Right lung (tissue), 5 donors: ENCODE data around the gene MYO1G. TPM values are rescaled to one million over a fixed set of nuclear protein-coding genes. Genes with fewer than 3 reads are reported as not detected.

Experiments used
- DNase-seq, 2 donors: peaks; one replicate each; pipeline ENCODE4 v3.0.0-alpha.2; 2013
- polyA plus RNA-seq, 5 donors: library from polyadenylated mRNA; unstranded; fragments of 120-200 nt; gene quantifications; one replicate each; pipeline versions ENCODE4 v1.2.1 to v1.2.3, GENCODE V29; 2013; ENCODE audit warnings: inconsistent platforms in 1 of 5, low replicate concordance in 1 of 5; ENCODE audit not compliant: insufficient read length in 5 of 5, insufficient read depth in 1 of 5

MYO1G gene
- polyA plus RNA-seq, 5 donors, result 0.86 to 1.8 (median 1.5) TPM

DNA sequence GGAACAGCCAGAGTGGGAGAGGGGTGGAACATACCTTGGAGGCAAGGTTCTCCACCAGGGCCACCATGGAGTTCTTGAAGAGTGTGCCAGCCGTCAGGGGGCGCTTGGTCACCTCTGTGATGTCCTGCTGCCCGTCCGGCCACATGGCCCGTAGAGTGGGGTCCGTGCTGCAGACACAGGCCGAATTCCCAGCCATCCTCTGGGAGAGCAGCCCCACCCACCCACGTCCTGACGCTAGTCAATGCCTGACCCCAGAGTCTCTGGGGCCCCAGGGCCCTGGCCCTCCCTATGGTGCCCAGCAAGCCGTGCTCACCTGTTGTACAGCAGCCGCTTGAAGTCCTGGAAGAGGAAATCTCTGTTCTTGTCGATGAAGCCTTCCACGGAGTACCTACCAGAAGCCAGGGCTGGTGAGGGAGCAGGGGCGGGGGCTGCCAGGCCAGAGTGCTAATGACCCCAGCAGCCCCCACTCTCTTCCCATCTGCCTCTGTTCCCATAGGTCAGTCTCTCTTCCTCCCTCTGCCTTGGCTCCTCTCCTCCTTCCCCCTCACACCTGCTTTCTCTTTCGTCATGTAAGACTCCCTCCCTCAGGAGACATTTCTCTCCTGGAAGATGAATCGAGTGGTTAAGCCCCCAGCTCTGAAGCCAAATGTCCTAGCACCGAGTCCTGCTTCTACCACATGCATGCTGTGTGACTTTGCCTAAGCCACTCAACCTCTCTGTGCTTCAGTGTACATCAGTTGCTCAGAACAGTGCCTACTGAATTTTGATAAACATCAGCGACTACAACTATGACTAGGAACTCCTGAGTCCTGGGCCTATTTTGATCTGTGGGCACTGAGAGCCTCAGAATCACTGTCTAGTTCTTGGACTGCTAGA lies 11.0 kb downstream of the MYO1G start:
- no peak for DNase-seq

DNA sequence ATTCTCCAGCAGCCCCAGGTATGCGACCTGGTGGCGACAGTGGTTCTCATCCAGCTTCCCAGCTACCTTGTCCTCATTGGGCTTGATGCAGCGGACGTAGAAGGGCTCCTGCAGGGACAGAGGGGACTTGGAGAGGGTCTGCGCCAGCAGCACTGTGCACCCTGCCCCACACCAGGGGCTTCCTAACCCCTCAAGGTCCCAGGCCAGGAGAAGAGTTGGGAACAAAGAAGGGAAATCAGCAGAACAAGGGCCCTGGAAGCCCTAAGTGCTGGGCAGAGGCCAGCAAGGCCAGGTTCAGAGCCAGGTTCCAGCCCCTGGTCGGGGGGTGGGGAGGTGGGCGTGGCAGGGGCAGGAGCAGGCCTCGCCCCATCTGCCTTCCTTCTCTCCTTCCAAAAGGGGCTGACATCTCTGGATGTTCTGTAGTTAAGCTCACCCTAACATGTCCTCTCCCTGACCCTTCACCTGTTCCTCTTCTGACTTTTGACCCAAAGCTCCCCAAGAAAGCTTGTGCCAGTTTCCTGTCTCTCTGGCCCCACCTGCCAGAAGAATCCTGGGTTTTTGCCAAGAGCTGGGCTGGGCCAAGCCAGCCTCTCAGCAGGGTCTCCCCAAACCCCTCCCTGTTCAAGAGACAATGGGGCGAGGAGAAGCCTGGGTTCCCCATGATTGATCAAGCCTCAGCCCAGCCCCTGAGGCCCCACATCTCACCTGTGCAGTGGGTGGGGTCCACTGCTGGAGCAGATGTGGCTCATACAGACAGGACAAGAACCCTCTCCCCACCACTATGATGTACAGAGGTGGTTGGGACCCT lies 11.9 kb downstream of the MYO1G start:
- DNase-seq, result no peak

DNA sequence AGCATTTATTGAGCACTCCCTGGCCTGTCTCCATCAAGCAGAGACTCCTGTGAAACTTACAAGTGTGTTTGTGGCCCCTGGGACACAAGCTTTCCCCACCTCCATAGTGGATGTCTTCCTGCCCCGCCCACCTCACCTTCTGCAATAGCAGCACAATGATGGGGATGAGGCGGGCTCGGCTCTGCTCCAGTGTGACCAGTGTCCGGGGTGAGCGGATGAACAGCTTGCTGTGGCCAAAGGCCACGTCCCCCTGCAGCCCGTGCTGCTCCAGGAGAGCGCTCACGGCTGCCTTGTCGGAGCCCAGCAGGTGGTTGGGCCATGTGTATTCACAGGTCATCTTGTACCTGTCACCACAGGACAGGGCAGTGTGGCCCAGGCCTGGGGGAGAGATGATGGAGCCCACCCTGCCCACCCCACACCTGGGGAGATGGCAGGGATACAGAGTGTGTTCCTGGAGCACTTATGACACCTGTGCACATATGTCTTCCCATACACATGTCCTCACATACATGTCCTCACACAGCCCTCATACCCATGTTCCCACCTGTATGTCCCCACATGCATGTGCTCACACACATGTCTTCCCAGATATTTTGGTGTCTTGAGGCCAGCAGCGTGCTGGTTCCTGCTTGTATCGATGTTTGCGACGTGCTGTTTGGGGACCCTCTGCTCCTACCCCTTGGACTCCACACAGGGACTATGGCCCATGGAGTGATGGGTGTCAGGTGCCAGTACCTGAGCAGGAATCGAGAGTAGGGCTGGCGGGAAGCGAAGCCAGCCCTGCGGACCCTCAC lies 12.7 kb downstream of the MYO1G start:
- no peak for DNase-seq

DNA sequence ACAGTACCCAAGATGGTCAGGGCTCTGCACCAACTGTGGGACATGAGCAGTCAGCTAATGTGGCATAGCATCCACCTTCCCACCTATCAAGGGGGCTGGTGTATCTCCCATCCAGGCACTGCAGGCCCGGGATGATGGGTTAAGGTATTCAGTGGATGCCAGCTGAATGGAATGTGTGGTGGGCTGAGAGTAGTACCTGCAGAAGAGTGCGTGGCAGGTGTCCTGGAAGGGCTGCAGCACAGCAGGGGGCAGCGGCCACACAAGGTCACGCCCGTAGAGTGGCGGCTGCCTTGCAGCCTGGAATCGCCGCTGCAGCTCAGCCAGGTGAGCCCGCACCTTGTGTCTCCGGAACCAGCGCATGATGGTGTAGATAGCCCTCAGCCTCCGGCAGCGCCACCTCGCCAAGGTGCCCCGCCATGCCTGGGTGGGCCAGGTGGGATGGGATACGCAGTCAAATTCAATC lies 13.3 kb downstream of the MYO1G start:
- DNase-seq, result no peak

DNA sequence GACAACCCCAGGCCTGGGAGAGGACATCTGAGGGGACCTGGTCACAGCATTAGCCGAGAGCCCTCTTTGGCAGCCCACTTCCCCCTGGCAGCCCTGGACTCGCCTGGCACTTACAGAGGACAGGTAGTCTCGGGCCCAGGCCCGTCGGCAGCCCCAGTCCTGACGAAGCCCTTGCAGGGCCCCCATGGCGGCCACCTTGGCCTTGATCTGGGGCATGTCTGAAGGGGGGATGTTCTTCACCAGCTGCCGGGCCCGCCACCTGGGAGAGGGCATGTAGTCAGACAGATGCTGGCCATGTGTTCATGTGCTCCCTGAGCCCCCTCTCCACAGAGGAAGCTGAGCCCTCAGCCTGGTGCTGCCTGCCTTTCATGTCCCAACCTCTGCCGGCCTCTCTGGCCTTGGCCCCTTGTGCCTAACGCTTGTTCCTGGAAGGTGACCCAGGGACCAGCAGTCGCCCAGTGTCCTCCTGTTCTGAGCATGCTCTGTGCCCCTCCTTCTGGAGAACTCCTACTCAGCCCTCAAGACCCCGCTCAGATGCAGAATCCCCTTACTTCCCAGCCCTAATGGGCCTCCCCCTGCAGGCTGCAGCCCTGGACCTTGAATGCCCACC lies 13.9 kb downstream of the MYO1G start:
- DNase-seq, result no peak

DNA sequence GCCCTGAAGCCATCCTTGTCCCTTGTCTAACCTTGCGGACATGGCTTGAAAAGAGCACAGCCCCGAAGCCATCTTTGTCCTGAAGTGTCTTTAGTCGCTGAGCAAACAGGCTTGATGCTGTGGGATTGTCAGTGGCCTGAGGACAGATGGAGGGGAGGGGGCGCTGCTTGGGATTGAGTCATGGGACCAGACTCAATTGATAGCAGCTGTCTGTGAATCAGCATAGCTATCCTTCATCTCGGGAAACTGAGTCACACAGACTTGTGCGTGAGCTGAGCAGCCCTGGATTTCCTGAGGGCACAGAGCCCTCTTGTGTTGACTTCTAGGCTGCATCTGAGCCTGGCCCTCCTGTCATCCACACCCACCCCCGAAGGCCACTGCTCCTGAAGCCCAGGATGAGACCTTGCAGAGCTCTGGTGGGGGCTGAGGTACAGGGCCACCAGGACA lies 14.4 kb downstream of the MYO1G start:
- no peak for DNase-seq

DNA sequence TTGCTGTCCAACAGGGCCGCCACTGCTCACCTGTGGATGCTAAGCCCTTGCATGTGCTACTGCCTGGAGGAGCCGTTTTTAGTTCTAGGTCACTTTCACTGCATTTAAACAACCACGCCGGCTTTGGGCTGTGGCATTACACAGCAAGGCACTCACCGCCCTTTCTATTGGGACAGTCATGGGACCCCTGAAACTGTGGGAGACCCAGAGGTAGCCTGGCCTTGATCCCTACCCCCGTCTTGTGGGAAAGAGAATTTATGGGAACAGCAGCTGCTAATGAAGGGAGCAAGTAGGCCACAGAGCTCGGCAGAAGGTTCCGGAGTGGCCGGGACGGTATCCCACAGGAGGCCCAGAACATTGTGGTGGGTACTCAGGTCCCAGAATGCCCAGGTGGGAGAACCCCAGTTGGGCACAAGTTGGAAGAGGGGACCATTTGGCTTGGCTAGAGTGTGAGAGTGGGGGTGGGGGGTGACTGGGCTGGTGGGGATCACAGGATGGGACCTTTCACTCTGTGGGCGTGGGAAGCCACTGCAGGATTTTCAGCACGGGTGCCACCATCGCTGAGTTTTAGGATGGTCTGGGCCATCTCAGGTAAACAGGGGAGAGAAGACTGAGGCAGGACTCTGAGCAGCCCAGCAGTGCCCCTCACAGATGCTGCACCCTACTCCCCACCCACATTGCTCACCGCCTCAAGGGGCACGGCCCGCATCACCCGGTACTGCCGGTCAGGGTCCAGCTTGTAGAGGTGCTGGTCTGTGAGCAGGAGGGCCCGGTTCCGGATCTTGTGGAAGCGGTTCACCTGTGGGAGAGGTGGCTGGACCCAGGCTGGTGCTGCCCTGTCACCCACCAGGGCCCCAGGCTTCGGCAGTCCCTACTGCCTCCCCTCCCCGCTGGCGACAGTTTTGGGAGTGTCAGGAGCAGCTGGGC lies 15.2 kb downstream of the MYO1G start:
- no peak for DNase-seq

DNA sequence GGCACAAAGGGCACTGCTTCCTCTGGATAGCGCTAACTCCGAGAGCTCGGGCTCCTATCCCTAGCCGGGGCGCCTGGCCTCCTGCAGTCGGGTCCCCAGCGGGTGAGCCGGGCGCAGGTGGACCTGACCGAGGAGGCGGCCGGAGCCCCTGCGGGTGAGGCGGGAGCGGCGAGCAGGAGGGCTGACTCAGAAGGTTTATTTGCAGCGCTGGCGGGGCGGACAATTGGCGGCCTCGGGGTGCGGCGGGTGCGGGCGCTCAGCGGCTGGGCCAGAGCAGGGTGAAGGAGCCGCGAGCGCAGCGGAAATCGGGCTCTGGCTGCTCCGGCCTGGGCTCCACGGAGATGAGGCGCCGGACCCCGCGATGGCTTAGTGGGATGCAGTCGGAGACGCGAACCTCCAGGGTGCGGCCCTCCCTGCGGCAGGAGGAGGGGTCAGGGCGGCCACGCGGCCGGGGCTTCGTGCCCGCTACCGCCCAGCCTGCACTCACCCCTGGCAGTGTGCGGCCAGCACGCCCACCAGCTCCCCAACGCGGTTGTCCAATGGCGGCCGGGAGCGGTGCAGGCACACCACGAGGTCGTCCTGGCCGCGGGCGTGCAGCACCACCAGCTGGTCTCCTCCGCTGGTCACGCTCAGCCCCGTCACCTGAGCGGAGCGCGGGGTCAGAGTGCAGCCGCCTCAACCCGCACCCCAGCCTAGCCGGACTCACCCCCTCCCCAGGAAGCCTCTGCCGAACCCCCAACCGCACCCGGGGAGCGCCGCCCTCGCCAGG lies 16.1 kb downstream of the MYO1G start:
- DNase-seq, result peak in 1 of 2 donors; percentile 18

DNA sequence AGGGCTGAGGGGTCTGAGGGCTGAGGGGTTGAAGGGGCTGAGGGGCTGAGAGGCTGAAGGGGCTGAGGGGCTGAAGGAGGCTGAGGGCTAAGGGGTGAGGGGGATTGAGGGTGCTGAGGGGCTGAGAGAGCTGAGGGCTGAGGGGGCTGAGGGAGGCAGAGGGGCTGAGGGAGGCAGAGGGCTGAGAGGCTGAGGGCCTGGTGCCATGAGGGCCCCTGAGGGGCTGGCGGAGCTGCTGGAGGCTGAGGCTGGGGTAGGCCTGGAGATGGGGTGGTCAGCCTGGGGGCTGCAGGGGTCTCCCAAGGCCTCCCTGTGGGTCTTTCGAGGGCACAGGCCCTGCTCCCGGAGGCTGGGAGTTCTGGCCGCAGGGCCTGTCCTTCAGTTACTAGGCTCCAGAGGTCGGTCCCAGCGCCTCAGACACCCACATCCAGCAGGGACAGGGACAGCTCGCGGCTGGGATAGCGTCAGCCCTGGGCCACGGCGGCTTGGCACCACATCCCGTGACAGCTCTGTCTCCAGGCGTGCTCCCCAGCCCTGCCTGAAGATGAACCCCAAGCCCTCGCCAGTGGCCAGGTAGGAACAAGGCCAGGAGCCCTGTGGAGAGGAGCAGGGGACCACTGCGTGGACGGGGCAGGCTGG lies 16.9 kb downstream of the MYO1G start:
- DNase-seq, result no peak

DNA sequence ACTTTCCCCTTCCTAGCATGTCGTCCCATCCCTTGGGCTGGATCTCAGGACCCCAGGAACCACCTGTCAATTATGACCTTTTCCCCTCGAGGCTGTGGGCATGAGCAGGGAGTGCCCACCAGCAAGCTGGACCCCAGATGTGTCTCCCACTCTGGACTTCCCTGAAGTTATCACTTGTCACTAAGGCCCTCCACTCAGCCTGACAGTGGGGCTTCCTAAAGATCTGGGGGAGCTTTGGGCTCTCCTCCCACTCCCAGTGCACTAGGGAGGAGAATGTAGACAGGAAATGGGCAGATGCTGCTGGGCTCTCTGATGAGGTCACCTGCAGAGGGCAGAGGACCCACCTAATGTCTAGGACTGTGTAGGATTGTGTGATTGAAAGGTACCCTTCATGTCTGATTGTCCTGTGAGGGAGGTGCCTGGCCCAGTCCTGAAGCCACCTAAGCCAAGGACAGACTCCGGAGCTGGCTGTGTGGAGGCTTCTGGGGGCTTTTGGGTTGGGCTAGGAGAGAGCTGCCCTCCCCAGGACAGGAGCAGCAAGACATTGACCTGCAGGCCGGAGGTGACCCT lies 18.7 kb downstream of the MYO1G start:
- DNase-seq, result no peak

DNA sequence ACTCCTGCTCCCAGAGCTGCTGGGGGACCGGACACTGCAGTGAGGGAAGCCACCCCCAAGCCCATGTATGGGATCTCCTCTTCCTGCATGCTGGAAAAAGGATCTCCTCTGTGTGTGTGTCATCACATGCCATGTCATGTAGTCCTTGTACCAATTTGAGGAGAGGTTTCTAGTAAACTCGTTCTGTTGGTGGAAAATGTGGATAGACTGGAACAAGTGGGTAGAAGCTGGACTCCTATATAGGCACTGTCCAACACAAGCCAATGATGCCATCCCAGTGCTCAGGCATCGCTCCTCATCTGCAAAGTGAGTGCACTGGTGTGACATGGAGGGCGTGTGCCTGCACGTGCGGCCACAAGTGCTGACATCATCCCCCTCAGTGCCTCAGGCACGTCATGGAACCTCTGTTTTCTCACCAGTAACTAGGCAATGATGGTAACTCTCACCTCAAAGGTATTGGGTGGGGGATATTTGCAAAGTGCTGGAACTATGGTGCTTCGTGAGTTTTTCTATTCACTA lies 19.3 kb downstream of the MYO1G start:
- no peak for DNase-seq

DNA sequence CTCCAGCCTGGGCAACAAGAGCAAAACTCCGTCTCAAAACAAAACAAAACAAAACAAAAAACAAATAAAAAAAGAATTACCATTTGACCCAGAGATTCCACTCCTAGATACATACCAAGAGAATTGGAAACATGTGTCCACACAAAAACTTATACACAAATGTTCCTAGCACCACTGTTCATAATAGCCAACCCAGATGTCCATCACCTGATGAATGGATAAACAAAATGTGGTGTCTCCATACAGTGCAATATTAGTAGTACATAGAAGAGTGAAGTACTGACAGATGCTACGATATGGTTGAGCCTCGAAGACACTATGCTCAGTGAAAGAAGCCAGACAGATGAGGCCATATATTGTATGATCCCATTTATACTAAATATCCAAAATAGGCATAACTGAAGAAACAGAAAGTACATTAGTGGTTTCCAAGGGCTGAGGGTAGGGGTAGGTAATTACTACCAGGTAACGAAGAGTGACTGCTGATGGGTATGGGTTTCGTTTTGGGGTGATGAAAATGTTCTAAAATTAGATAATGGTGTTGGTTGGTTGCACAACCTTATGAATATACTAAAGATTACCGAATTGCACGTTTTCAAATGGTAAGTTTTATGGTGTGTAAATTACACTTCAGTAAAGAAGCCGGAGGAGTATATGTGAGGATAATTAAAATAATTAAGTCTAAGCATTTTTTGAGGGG lies 20.0 kb downstream of the MYO1G start:
- DNase-seq, result no peak

DNA sequence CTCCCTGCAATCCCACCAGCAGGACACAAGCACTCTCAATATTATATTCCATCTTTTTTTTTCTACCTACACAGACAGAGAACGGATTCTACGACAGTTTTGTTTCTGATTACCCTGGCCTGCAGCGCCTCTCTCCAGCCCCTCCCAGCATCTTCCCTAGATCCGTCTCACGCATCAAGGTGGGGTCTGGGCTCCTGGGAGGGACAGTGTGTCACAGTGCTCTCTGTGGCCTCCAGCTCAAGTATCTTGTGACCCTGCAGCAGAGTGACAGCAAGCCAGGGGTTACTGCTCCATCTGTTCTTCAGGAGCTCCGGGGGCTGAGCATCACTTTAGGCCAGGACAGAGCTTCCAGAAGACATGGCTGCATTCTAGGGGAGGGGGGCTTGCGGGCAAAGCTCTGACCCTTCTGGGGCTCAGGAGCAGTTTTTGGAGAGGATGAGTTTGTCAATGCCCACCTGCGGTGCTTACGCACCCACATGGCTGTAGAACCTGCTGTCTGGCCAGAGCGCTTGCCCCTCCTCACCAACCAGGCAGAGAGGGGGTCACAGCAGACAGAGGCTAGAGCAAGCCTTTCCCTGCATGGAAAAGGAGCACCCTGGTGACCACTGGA lies 22.6 kb downstream of the MYO1G start:
- no peak for DNase-seq

DNA sequence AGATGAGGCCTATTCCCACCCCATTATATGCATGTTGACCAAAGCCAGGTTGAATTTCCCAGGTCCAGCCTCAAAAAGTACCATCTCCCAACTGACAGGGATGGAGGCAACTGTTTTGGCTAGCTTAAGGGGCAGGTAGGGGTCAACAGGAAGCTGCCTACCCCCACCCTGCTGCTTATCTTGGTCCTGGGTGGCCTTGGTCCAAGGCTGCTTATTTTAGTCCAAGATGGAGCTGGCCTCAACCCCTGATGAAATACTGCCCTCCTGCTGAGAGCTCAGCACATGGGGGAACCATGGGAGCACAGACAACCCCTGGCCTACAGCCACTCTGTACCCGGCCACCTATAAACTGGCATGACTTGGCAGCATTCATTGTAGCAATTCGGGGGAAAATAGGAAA lies 23.1 kb downstream of the MYO1G start:
- no peak for DNase-seq

DNA sequence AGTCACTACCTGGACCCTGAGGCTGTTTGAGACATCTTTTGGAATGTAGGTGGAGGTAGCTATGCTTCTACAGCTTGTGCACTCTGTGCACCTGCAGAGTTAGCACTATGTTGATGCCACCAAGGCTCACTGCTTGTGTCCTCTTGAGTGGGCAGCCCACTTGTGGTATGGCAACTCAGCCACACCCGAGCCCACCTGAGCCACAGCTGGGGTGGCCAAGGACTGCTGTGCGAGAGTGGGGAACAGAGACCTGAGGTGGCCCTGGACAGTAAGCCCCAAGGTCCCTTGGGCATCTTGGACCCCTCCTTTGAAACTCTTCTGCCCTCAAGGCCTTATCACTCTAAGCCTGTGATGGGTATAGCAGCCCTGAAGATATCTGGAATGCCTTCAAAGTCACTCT lies 25.7 kb downstream of the MYO1G start:
- DNase-seq, result no peak

DNA sequence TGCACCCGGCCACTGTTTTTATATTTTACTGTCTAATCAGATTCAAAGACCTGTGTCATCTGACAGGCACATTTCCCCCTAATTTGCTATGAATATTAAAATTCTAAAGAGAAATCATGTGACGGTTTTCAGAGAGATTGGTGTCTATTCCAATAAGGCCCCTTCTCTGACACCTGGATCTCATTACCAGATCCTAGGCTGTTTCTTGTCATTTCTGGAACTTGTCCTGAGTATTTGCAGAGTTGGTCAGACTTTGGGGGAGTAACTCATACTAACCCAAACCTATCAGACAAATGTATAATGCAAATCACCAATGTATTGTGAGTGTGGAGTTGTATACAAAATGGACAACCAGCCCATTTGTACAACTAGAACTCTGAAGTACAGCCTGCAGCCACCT lies 29.5 kb downstream of the MYO1G start:
- DNase-seq, result no peak

DNA sequence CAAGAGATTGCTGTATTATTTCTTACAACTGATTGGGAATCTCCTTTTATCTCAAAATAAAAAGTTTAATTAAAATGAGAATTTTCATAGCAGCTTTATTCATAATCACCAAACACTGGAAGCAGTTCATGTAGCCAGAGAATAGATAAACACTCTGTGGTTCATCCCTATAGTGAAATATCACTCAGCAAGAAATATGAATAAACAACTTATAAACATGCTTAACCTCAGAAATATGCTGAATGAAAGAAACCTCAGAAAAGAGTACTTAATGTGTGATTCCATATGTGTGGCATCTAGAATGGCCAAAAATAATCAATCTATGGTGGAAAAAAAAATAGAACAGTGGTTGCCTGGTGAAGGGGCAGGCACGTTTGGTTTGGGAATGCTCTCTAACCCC lies 33.3 kb downstream of the MYO1G start:
- no peak for DNase-seq
